Stomach (tissue), 9 donors: ENCODE results near the gene POLR3A. TPM values are rescaled to one million over a fixed set of nuclear protein-coding genes. Genes with fewer than 3 reads are reported as not detected.

Experiments used
- DNase-seq, 2 donors: peaks; one replicate each; pipeline versions ENCODE4 v3.0.0 to v3.0.0-alpha.2; 2013 to 2019
- H3K27ac ChIP-seq, 5 donors: fragments of 200-600 bp in 4 of 5; sonication (generic) in 4 of 5; one replicate each; pipeline ENCODE4 v1.5.1; 2013 to 2019; ENCODE audit warnings: mild to moderate bottlenecking in 1 of 5, moderate library complexity in 1 of 5
- H3K27me3 ChIP-seq, 3 donors: fragments of 200-600 bp; sonication (generic); one replicate each; pipeline ENCODE4 v1.5.1; 2017 to 2019; ENCODE audit warnings: mixed run types in 1 of 3
- H3K36me3 ChIP-seq, 4 donors: fragments of 200-600 bp; sonication (generic); 1 replicate in 3 of 4; 2 replicates in 1 of 4; pipeline ENCODE4 v1.5.1; 2016 to 2019
- H3K4me1 ChIP-seq, 4 donors: fragments of 200-600 bp; sonication (generic); one replicate each; pipeline ENCODE4 v1.5.1; 2016 to 2019
- H3K4me3 ChIP-seq, 4 donors: fragments of 200-600 bp; sonication (generic) in 3 of 4; one replicate each; pipeline ENCODE4 v1.5.1; 2016 to 2019; ENCODE audit warnings: mild to moderate bottlenecking in 1 of 4
- H3K9me3 ChIP-seq, 4 donors: fragments of 200-600 bp; sonication (generic); one replicate each; pipeline ENCODE4 v1.5.1; 2016 to 2019
- EP300 ChIP-seq: sonication (generic); formaldehyde crosslinking; IDR thresholded peaks from one replicate; pipeline ENCODE4 v1.6.1; 2017; ENCODE audit warnings: antibody characterized with exemption
- POLR2A ChIP-seq, 4 donors: fragments of 450-650 bp; IDR thresholded peaks; one replicate each; pipeline ENCODE4 v1.6.1; 2016; ENCODE audit warnings: antibody characterized with exemption in 4 of 4, control low read depth in 2 of 4, mild to moderate bottlenecking in 1 of 4, moderate library complexity in 1 of 4
- POLR2AphosphoS5 ChIP-seq, 3 donors: sonication (generic); formaldehyde crosslinking; IDR thresholded peaks; one replicate each; pipeline ENCODE4 v1.6.1; 2016; ENCODE audit warnings: antibody characterized with exemption in 3 of 3
- WGBS, 5 donors: extraction: QIAGEN DNeasy Blood & Tissue Kit in 3 of 5; methylation state at CpG; one replicate each; pipeline versions ENCODE4 v1.1.5 to v1.1.7; 2013 to 2018; 5-methylcytosine and 5-hydroxymethylcytosine counted together
- intact Hi-C: fragments of 100-400 bp; cut with DNase I; formaldehyde crosslinking; loops from one replicate; pipeline ENCODE4 v1.15.1; 2023; ENCODE audit warnings: low total_unique reads
- polyA plus RNA-seq, 3 donors: library from polyadenylated mRNA; stranded (reverse); fragments of 200-250 nt; gene quantifications; one replicate each; pipeline ENCODE4 v1.2.3, GENCODE V29; 2013
- total RNA-seq, 5 donors: library from RNA; depleted of rRNA; stranded (reverse); fragments of >200 nt; gene quantifications; one replicate each; pipeline versions ENCODE4 v1.1.0 to v1.2.3, GENCODE V29; 2014 to 2016
- TF ChIP-seq, protein P1 (sequence below), 7 experiments: fragments of 450-650 bp in 4 of 7; fragments of 200-600 bp in 3 of 7; sonication (generic) in 3 of 7; IDR thresholded peaks; one replicate each; pipeline ENCODE4 v1.5.1; 2016 to 2019; ENCODE audit warnings: antibody characterized with exemption in 7 of 7, control low read depth in 2 of 7, mild to moderate bottlenecking in 1 of 7
- donor health status: healthy with polysubstance abuse.
- donor health status: Bipolar disorder and iron deficiency.
- donor health status: healthy.

POLR3A gene
- total and polyA plus RNA-seq, 8 donors = 2.1 to 25.8 (median 8.9) TPM

DNA sequence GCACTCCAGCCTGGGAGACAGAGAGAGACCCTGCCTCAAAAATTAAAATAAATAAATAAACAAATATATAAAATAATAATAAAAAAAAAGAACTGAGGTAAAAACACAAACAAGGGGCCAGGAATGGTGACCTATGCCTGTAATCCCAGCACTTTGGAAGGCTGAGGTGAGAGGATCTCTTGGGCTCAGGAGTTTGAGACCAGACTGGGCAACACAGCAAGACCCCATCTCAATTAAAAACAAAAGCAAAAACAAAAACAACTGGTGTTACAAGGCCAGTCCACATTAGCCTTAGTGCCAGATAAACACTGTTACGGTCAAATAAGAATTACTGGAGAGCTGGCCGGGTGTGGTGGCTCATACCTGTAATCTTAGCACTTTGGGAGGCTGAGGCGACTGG is 5.6 kb downstream of the POLR3A start:
- WGBS, 5 donors = 93 to 98% (median 95%) methylated on average over 3 of the region's 3 CpGs
- H3K27me3 ChIP-seq = no peaks in the 10 kb centered on the region
- no peaks in the 10 kb centered on the region for H3K9me3 ChIP-seq
- intact Hi-C loops = no loop called here
- peaks cover 12 to 25% (median 20%) of the 10 kb centered on the region in 4 donors for H3K4me1 ChIP-seq
- H3K27ac ChIP-seq = no peak overlapping the region
- no peak overlapping the region for H3K4me3 ChIP-seq
- DNase-seq = no peak
- TF ChIP-seq POLR2AphosphoS5 (IDR thresholded peaks at IDR 0.05) = no peak
- TF ChIP-seq POLR2A (IDR thresholded peaks at IDR 0.05) = no peak
- no peak for TF ChIP-seq EP300
- TF ChIP-seq, protein P1, sequence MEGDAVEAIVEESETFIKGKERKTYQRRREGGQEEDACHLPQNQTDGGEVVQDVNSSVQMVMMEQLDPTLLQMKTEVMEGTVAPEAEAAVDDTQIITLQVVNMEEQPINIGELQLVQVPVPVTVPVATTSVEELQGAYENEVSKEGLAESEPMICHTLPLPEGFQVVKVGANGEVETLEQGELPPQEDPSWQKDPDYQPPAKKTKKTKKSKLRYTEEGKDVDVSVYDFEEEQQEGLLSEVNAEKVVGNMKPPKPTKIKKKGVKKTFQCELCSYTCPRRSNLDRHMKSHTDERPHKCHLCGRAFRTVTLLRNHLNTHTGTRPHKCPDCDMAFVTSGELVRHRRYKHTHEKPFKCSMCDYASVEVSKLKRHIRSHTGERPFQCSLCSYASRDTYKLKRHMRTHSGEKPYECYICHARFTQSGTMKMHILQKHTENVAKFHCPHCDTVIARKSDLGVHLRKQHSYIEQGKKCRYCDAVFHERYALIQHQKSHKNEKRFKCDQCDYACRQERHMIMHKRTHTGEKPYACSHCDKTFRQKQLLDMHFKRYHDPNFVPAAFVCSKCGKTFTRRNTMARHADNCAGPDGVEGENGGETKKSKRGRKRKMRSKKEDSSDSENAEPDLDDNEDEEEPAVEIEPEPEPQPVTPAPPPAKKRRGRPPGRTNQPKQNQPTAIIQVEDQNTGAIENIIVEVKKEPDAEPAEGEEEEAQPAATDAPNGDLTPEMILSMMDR (IDR thresholded peaks at IDR 0.05) = no peak
- H3K36me3 ChIP-seq = peaks cover 69 to 77% (median 76%) of the 10 kb centered on the region in 4 donors

DNA sequence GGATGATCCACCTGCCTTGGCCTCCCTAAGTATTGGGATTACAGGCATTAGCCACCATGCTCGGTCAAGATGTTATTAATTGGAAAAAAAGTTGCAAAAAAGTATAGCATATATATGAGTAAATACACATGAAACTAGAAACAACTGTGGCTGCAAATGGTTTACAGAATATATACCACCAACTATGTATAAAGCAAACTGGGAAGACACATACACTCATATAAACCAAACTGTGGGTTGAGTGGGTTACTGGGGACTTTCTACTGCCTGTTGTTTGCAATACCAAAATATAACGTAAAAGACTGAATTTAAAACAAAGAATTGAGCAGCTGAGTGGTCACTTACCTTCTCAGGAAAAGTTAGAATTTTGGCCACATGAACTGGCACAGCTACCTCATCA is 8.1 kb downstream of the POLR3A start:
- Histone ChIP-seq H3K36me3 (peaks cover 94 to 100% (median 100%) of the 10 kb centered on the region in 4 donors), H3K27ac (no peak overlapping the region), H3K27me3 (no peaks in the 10 kb centered on the region), H3K4me3 (no peak overlapping the region), H3K9me3 (no peaks in the 10 kb centered on the region), H3K4me1 (no peaks in the 10 kb centered on the region)
- 74 to 90% (median 85%) methylated on average over 2 of the region's 2 CpGs for WGBS, 5 donors
- intact Hi-C loops = no loop called here
- no peak for TF ChIP-seq POLR2A (IDR thresholded peaks at IDR 0.05)
- no peak for DNase-seq

DNA sequence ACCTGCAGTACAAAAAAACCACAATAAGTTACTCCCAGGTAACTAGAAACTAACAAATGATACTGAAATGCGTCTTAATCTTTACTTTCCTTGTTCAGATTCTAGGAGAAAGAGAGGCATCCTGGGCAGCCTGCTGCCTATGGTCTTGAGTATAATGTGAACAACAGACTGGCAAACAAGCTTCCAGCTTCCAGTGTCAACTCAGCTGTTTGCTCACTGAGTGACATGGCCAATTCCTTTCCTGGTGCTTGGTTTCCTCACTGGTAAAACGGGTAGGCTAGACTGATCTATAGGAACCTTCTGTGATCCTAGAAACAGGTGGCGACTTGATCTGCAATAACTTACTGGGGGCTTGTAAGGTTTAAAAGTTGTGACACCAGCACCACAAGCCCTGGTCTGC is 10.1 kb downstream of the POLR3A start:
- H3K9me3 ChIP-seq = no peaks in the 10 kb centered on the region
- no peaks in the 10 kb centered on the region for H3K4me1 ChIP-seq
- intact Hi-C loops = no loop called here
- 68 to 85% (median 79%) methylated on average over 3 of the region's 3 CpGs for WGBS, 5 donors
- no peaks in the 10 kb centered on the region for H3K27me3 ChIP-seq
- H3K4me3 ChIP-seq = no peak overlapping the region
- H3K27ac ChIP-seq = no peak overlapping the region
- peaks cover 92 to 100% (median 100%) of the 10 kb centered on the region in 4 donors for H3K36me3 ChIP-seq
- no peak for TF ChIP-seq POLR2A (IDR thresholded peaks at IDR 0.05)
- TF ChIP-seq, protein P1 (IDR thresholded peaks at IDR 0.05) = no peak
- no peak for TF ChIP-seq EP300
- no peak for TF ChIP-seq POLR2AphosphoS5 (IDR thresholded peaks at IDR 0.05)
- DNase-seq = no peak

DNA sequence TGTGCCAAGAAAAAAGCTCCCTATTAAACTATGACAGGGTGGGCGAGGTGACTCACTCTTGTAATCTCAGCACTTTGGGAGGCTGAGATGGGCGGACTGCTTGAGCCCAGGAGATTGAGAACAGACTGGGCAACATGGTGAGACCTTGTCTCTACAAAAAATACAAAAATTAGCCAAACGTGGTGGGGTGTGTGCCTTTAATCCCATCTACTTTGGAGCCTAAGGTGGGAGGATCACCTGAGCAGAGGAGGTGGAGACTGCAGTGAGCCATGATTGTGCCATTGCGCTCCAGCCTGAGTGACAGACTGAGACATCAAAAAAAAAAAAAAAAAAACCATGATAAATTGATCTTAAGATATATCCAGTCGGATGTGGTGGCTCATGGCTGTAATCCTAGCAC is 11.5 kb downstream of the POLR3A start:
- intact Hi-C loops = no loop called here
- peaks cover 91 to 100% (median 100%) of the 10 kb centered on the region in 4 donors for H3K36me3 ChIP-seq
- TF ChIP-seq POLR2A (IDR thresholded peaks at IDR 0.05) = no peak
- TF ChIP-seq EP300 = no peak
- TF ChIP-seq, protein P1 (IDR thresholded peaks at IDR 0.05) = no peak
- no peak for TF ChIP-seq POLR2AphosphoS5 (IDR thresholded peaks at IDR 0.05)
- H3K27ac ChIP-seq = no peak overlapping the region
- no peaks in the 10 kb centered on the region for H3K4me1 ChIP-seq
- no peaks in the 10 kb centered on the region for H3K9me3 ChIP-seq
- no peak overlapping the region for H3K4me3 ChIP-seq
- 70 to 86% (median 86%) methylated on average over 5 of the region's 5 CpGs for WGBS, 5 donors
- no peaks in the 10 kb centered on the region for H3K27me3 ChIP-seq
- no peak for DNase-seq

DNA sequence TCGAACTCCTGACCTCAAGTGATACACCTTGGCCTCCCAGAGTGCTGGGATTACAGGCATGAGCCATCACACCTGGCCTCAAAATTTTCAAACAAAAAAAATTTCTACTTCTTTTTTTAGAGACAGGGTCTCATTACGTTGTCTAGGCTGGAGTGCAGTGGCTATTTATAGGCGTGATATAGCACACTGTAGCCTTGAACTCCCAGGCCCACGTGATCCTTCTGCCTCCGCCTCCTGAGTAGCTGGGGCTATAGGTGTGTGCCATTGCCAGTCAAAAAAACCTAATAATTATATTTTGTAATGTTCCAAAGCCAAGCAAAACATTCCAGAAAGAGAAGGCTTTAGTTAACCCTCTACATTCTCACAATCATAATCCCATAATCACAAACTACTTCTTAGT is 13.8 kb downstream of the POLR3A start:
- no peaks in the 10 kb centered on the region for H3K9me3 ChIP-seq
- intact Hi-C loops = no loop called here
- TF ChIP-seq, protein P1 (IDR thresholded peaks at IDR 0.05) = no peak
- TF ChIP-seq POLR2A (IDR thresholded peaks at IDR 0.05) = no peak
- no peak for TF ChIP-seq EP300
- TF ChIP-seq POLR2AphosphoS5 (IDR thresholded peaks at IDR 0.05) = no peak
- no peak overlapping the region for H3K27ac ChIP-seq
- WGBS, 5 donors = 88 to 95% (median 91%) methylated on average over 5 of the region's 5 CpGs
- H3K27me3 ChIP-seq = no peaks in the 10 kb centered on the region
- no peaks in the 10 kb centered on the region for H3K4me1 ChIP-seq
- DNase-seq = no peak
- H3K4me3 ChIP-seq = no peak overlapping the region
- peaks cover 87 to 100% (median 100%) of the 10 kb centered on the region in 4 donors for H3K36me3 ChIP-seq
